NCI-H2196 treated with DMSO at 0.1 percent for 48 hours (cell line): ENCODE results near the gene TMEM232.
"Not testable (repeated sequence)": the region's sequence is repeated elsewhere in the genome, so short reads cannot be mapped to it uniquely, and the experiment has no call there.

Experiments used
- DNase-seq: peaks from one replicate; lab custom pipeline; 2025; ENCODE audit not compliant: unreplicated experiment; lab: John Stamatoyannopoulos, UW

Gene TMEM232

GRCh38 chr5:110536120-110537115 is 190.1 kb downstream of the TMEM232 start:
- DNase-seq = no peak

GRCh38 chr5:110535146-110535545 is 191.3 kb downstream of the TMEM232 start:
- DNase-seq = not testable (repeated sequence)

DNA sequence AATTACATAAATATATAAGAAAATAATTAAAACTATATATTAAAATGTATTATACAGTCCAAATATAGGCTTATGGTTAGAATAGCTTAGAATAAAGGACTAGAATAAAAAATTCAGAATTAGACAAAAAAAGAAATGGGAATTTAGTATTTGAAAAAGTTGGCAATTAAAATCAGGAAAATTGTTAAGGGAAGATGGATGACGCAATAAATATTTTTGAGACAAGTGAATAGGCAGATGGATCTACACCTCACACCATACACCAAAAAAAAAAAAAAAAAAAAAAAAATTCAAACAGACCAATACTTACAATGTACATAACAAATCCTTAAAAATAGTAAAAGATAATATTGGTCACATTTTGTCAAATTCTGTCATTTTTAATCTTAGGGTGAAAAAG is 200.7 kb downstream of the TMEM232 start:
- DNase-seq = no peak

- no peak for DNase-seq
These were observed 209.1 kb downstream of the TMEM232 start for GRCh38 chr5:110517396-110517795.

DNA sequence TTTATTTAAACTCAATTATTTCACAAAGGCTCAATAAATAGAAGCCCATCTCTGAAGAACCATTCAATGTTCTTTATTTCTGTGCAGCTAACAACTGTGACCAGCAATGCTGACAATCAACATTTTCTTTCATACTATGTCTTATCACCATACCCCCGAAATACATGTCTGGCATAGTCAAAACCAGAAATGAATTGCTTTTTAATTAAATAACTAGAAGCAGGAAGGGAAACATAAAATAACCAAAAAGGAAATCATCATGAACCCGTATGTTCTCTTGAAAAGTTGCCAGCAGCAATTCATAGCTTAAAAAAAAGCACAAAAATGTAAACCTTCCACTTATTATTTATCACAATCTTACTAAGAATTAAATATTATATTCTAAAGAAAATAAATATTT is 212.4 kb downstream of the TMEM232 start:
- DNase-seq = no peak

GRCh38 chr5:110512266-110512665 is 214.2 kb downstream of the TMEM232 start:
- no peak for DNase-seq

DNA sequence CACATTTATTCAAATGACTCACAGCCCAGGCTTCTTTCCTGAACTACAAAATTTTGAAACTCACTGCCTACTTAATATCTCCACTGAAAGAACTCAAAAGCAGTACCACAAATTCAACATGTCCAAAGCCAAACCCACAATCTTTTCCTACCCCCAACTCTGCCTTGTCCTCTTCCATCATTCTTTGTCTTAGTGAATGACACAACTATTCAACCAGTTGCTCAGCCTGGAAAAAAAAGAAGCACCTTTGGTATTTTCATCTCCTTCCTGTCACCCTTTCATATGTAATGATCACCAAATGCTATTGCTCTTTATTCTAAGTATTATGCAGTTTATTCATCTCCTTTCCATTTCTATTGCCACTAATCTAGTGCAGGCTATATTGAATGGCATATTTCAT is 216.3 kb downstream of the TMEM232 start:
- DNase-seq = no peak

DNA sequence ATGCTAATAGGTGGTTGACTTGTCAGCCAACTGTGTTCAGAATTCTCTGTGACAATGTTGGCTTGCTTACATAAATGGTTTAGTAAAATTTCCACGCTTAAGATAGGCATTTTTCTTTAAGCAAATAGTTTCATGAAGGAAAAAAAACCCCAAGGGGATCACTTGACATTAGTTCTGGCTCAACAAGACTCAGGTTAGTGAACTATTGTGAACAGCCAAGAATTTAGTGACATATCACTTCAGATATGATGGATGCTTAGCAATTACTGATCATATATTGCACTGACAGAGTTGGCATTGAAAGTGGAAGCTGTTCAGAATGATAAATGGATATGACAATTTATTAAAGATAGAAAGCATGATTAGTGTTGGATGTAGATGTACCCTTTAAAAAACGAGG is 218.5 kb downstream of the TMEM232 start:
- no peak for DNase-seq

DNA sequence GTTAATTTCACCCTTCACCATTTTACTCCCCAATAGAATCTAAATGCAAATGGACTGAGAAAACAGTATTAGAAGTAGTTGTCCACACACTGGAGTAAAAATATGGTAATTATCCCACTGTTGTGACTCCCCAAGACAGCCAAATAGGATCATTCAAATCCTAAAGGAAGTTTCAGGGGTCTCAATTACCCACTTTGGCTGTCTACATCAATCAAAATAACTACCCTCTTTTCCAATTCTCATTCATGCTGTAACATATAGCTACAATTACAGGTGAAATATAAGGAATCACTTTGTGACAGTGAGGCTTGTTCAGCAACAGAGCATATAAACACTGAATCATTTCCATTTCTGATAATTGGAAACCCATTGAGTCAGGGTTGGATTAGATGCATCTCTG is 220.1 kb downstream of the TMEM232 start:
- DNase-seq = no peak

DNA sequence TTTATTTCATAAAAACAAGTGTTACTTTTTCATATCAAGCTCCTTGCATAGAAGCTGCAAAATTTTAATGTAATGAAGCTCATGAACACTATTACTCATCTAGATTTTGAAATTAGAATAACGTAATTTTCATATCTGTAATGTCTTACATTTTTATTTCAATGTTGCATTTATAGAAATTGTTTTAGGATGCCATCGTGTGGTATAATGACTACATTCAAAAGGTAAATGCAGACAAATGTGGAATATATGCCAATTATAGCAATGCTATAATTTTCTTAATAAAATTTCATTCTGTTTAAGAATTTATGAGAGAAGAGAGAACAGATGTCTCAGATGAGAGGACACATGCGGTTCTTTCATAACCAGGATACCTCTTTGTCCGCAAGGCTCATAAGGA is 230.2 kb downstream of the TMEM232 start:
- no peak for DNase-seq

- DNase-seq = no peak
These were observed 234.0 kb downstream of the TMEM232 start for GRCh38 chr5:110492446-110492845.

DNA sequence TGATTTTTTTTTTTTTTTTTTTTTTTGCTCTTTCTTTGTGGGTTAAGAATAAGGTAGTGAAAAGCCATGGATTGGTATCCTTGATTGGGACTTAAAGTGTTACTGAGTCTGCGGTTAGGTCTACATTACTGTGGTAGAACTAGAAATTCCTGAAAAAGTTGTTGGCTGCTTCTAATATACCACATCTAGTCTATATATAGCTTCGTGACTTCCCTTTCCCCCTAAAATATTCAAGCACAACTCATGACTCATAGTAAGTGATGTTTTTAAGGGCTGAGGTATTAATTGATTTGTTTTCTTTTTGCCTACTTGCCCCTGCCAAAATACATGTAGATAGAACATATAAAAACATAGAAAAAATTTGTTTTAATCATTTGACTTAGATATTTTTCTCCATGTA is 247.6 kb downstream of the TMEM232 start:
- DNase-seq = no peak

DNA sequence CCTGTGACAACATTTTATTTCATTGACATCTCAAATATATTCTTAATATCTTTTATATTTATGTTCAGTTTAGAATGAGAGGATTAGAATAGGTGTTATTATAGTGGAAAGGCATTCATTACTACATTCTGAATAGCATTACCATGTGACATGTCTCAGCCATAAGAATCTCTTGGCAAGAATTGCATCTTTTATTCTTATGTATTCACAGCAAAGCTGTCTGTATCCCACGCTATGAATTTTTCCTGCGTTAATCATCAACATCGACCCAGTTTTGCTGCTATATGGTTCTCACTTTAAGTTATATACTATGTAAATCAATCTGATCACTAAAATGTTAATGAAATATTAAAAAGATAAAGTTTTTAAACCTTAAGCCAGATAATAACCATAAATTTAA is 248.6 kb downstream of the TMEM232 start:
- no peak for DNase-seq

DNA sequence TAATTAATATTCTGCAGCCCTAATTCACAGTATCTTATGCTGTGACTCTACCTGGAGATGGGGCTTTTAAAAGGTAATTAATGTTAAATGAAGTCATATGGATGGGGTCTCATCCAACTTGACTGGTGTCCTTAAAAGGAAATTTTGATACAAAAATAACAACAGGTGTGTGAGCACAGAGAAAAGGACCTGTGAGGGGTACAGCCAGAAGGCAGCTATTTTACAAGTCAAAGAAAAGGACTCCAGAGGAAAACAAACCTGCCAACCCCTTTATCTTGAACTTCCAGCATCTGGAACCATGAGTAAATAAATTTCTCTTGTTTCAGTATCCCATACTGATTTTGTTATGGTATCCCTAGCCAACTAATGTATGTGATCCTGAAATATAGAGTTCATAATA is 250.3 kb downstream of the TMEM232 start:
- no peak for DNase-seq

GRCh38 chr5:110475529-110475928 is 250.9 kb downstream of the TMEM232 start:
- DNase-seq = no peak

GRCh38 chr5:110469486-110469885 is 257.0 kb downstream of the TMEM232 start:
- DNase-seq = no peak

DNA sequence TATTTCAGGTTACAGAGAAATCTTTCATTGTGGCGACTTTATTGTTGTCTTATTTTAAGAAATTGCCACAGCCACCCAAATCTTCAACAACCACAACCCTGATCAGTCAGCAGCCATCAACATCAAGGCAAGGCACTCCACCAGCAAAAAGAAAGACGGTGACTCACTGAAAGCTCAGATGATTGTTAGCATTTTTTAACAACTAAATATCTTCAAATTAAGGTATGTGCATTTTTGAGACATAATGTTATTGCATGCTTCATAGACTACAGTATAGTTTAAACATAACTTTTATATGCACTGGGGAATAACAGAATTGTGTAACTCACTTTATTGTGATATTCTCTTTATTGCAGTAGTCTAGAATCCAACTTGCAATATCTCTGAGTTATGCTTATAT is 263.4 kb downstream of the TMEM232 start:
- DNase-seq = no peak

DNA sequence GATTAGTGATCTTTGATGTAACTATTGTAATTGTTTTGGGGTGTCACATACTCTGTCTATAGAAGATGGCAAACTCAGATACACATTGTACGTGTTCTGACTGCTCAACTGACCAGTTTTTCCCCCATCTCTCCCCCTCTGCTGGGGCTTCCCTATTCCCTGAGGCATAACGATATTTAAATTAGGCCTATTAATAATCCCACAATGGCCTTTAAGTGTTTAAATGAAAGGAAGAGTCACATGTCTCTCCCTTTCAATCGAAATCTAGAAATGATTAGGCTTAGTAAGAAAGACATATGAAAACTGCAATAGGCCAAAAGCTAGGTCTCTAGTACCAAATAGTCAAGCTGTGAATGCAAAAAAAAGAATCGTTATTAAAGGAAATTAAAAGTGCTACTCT is 265.6 kb downstream of the TMEM232 start:
- DNase-seq = no peak

DNA sequence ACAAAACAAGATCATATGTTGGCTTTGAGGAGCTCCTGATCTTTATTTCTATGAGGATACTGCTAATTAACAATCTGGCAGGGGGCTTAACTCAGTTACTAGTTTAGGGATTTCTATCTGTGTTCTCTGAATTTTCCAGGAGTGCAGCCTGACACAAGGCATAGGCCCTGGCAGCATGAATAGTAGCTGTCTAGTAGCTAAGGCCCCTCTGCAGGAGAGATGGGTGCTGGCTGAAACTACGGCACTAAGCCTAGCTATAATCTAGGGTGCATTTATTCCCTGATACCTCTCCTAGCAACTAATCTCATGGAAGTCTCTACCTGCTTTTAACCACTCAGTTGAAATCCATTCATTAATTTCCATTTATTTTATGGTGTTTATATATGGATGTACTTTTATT is 268.2 kb downstream of the TMEM232 start:
- DNase-seq = no peak

DNA sequence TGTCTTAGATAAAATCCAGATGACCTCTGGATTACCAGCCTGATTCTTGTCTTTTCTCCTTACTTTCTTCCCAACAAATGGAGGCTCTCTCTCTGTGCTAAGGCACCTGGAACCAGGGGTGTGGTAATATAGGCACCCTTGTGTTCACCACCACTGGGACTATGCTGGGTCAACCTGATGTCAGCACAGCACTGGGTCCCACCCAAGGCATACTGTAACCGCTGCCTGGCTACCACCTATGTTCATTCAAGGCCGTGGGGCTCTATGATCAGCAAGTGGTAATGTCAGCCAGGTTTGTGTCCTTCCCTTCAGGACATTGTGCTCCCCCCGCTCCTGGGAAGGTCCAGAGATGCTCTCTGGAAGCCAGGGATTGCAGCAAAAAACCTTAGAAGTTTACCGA is 283.6 kb downstream of the TMEM232 start:
- DNase-seq = no peak

- DNase-seq = no peak
These were observed 285.4 kb downstream of the TMEM232 start for GRCh38 chr5:110441035-110441434.

DNA sequence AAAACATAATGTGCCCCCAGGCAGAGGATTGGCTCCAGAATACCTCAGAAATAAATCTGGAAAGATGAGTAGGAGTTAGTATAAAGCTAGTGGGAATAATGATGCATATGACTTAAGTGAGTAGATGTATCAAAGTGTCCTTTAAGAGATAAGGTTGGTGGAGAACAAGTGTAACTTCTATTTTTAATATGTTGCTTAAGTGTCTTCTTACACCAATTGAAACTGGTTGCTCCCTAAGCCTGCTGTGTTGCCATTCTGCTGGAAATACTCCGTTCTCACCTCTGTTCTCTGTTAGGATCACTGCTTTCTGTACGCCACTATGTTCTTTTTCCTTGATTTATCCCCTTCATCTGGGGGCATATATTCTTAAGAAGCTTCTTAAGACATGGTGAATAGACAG is 286.4 kb downstream of the TMEM232 start:
- no peak for DNase-seq

- no peak for DNase-seq
These were observed 287.2 kb downstream of the TMEM232 start for GRCh38 chr5:110439296-110439695.
